Subcutaneous preadipocyte (primary cell): ENCODE data around the gene DDX55. TPM values are rescaled to one million over a fixed set of nuclear protein-coding genes. Genes with fewer than 3 reads are reported as not detected.
A peak's percentile ranks its signal among the peaks of the same experiment; 100 is the strongest.

Experiments
- small RNA-seq: library from RNA; depleted of rRNA; stranded (forward); fragments of <200 nt; gene quantifications from one replicate; pipeline ENCODE3, GENCODE V24; 2012
- total RNA-seq: library from RNA; depleted of rRNA; stranded (reverse); fragments of >200 nt; gene quantifications from 2 replicates; pipeline ENCODE4 v1.2.3, GENCODE V29; 2012

DDX55 gene
- total RNA-seq: 18.4 and 30.5 TPM in 2 replicates

GRCh38 chr12:123601602-123602489 is at the start of gene DDX55:
Gene DDX55, plus strand, starts transcription at chr12:123602099. Its CDS starts 50 bp downstream, at chr12:123602149.

GRCh38 chr12:123633379-123634141 is 31.7 kb downstream of the DDX55 start, which contains the start of the genes EIF2B1 and GTF2H3:
Gene EIF2B1, minus strand, starts transcription at chr12:123633686. Its CDS starts 129 bp downstream, at chr12:123633557.
Gene GTF2H3, plus strand, starts transcription at chr12:123633829. Its CDS starts 31 bp downstream, at chr12:123633860.

Small RNA genes lying within 50 kb of the gene (small RNA-seq; reads per million reads assigned to genes)
- 19.8 reads per million, percentile 97 among the genes with 10 or more reads in this experiment for gene SNORA9B

Other genes starting within 250 kb of the DDX55 start
- gene SBNO1, start 237.3 kb upstream of the DDX55 start, total RNA-seq: 19.5 and 33.4 TPM in 2 replicates
- gene KMT5A, start 218.0 kb upstream of the DDX55 start, total RNA-seq: 40.1 and 55.5 TPM in 2 replicates
- 2.9 and 3.5 TPM in 2 replicates for gene RILPL2, start 165.4 kb upstream of the DDX55 start, total RNA-seq
- 7.7 and 13.1 TPM in 2 replicates for gene SNRNP35, start 144.0 kb upstream of the DDX55 start, total RNA-seq
- 11.7 and 11.8 TPM in 2 replicates for gene RILPL1, start 68.4 kb upstream of the DDX55 start, total RNA-seq
- 317 and 351 TPM in 2 replicates for gene TMED2, start 17.5 kb upstream of the DDX55 start, total RNA-seq
- 31.2 and 36.0 TPM in 2 replicates for gene EIF2B1, start 31.6 kb downstream of the DDX55 start, total RNA-seq
- gene GTF2H3, start 31.7 kb downstream of the DDX55 start, total RNA-seq: 52.4 and 66.9 TPM in 2 replicates
- 12.5 and 13.6 TPM in 2 replicates for gene TCTN2, start 69.0 kb downstream of the DDX55 start, total RNA-seq
- gene ATP6V0A2, start 110.3 kb downstream of the DDX55 start, total RNA-seq: 19.1 and 34.8 TPM in 2 replicates
- 0.73 and 2.7 TPM in 2 replicates for gene DNAH10, start 160.2 kb downstream of the DDX55 start, total RNA-seq